WERI-Rb-1 (cell line): ENCODE measurements around the gene FGD3.

Experiments used
- DNase-seq: peaks from one replicate; pipeline ENCODE4 v3.0.0-alpha.2; 2020
- H3K27ac ChIP-seq: fragments of 250-450 bp; sonication (Bioruptor Pico); 2 replicates; pipeline ENCODE4 v1.5.1; 2020; ENCODE audit warnings: mild to moderate bottlenecking, moderate library complexity
- H3K27me3 ChIP-seq: fragments of 250-450 bp; sonication (Bioruptor Pico); 2 replicates; pipeline ENCODE4 v1.5.1; 2021; ENCODE audit warnings: mild to moderate bottlenecking, low read depth, moderate library complexity; ENCODE audit not compliant: insufficient read depth, severe bottlenecking
- H3K36me3 ChIP-seq: fragments of 250-450 bp; sonication (Bioruptor Pico); 2 replicates; pipeline ENCODE4 v1.5.1; 2020; ENCODE audit warnings: mild to moderate bottlenecking, moderate library complexity
- H3K4me3 ChIP-seq: 2 replicates; pipeline ENCODE4 v1.5.1; 2011; ENCODE audit warnings: low read depth, mild to moderate bottlenecking, control low read depth, low read length
- H3K9me3 ChIP-seq: fragments of 250-450 bp; sonication (Bioruptor Pico); 2 replicates; pipeline ENCODE4 v1.5.1; 2021; ENCODE audit warnings: mild to moderate bottlenecking, moderate library complexity; ENCODE audit not compliant: severe bottlenecking
- TF ChIP-seq, protein P1 (sequence below): IDR thresholded peaks from 2 replicates; pipeline ENCODE4 v1.5.1; 2011; ENCODE audit warnings: low read depth, mild to moderate bottlenecking, control low read depth, inconsistent platforms, low read length

The FGD3 gene

GRCh38 chr9:92950359-92950955, 3.1 kb downstream of the FGD3 start:
- no peaks in the 10 kb centered on the region for H3K27me3 ChIP-seq
- DNase-seq = no peak
- no peak overlapping the region for H3K27ac ChIP-seq
- H3K36me3 ChIP-seq = no peaks in the 10 kb centered on the region
- no peaks in the 10 kb centered on the region for H3K9me3 ChIP-seq
- TF ChIP-seq, protein P1, sequence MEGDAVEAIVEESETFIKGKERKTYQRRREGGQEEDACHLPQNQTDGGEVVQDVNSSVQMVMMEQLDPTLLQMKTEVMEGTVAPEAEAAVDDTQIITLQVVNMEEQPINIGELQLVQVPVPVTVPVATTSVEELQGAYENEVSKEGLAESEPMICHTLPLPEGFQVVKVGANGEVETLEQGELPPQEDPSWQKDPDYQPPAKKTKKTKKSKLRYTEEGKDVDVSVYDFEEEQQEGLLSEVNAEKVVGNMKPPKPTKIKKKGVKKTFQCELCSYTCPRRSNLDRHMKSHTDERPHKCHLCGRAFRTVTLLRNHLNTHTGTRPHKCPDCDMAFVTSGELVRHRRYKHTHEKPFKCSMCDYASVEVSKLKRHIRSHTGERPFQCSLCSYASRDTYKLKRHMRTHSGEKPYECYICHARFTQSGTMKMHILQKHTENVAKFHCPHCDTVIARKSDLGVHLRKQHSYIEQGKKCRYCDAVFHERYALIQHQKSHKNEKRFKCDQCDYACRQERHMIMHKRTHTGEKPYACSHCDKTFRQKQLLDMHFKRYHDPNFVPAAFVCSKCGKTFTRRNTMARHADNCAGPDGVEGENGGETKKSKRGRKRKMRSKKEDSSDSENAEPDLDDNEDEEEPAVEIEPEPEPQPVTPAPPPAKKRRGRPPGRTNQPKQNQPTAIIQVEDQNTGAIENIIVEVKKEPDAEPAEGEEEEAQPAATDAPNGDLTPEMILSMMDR = no peak
- H3K4me3 ChIP-seq = no peak overlapping the region

GRCh38 chr9:92952906-92953610, 5.7 kb downstream of the FGD3 start:
- H3K36me3 ChIP-seq = no peaks in the 10 kb centered on the region
- no peaks in the 10 kb centered on the region for H3K27me3 ChIP-seq
- H3K4me3 ChIP-seq = no peak overlapping the region
- DNase-seq = no peak
- no peaks in the 10 kb centered on the region for H3K9me3 ChIP-seq
- H3K27ac ChIP-seq = no peak overlapping the region
- TF ChIP-seq, protein P1 = no peak

GRCh38 chr9:92954049-92954861, 6.9 kb downstream of the FGD3 start:
- no peak for DNase-seq
- Histone ChIP-seq H3K4me3 (no peak overlapping the region), H3K27ac (no peak overlapping the region), H3K9me3 (no peaks in the 10 kb centered on the region), H3K27me3 (no peaks in the 10 kb centered on the region), H3K36me3 (no peaks in the 10 kb centered on the region)
- TF ChIP-seq, protein P1 = no peak

- no peaks in the 10 kb centered on the region for H3K27me3 ChIP-seq
- H3K4me3 ChIP-seq = no peak overlapping the region
- no peaks in the 10 kb centered on the region for H3K36me3 ChIP-seq
- no peak for DNase-seq
- no peak overlapping the region for H3K27ac ChIP-seq
- H3K9me3 ChIP-seq = no peaks in the 10 kb centered on the region
- TF ChIP-seq, protein P1 = no peak
These were observed 7.6 kb downstream of the FGD3 start for GRCh38 chr9:92954886-92955285.

DNA sequence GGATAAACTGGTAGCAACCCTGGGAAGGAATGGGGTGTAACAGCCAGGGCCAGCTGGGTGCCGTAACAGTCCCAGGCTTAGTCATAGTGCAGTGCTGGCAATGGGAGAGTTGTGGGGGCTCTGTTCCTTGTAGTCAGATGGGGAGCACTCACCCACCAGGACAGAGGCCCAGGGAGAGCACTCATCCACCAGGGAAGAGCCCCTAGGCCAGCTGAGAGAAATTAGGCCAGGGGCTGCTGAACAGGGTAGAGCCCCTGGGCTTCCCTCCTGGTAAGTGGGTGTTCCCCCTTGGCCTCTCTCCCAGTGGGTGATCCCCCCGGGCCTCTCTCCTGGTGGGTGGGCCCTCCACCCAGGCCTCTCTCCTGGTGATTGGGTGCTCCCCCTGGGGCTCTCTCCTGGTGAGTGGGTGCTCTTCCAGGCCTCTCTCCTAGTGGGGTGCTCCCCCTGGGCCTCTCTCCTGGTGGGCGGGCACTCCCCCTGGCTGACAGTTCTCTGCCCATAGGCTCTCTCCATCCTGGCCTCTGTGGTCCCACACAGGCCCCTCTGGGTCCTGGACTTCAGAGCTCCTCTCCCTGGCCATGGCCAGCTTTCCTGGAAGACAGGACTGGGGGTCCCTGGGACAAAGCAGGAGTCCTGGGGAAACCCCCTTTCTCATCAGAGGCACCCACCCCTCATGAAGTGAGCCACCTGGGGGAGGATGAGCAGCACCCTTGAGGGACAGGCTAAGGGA, 13.4 kb downstream of the FGD3 start:
- no peak overlapping the region for H3K4me3 ChIP-seq
- no peak overlapping the region for H3K27ac ChIP-seq
- TF ChIP-seq, protein P1 = no peak
- H3K27me3 ChIP-seq = no peaks in the 10 kb centered on the region
- DNase-seq = no peak
- H3K36me3 ChIP-seq = no peaks in the 10 kb centered on the region
- H3K9me3 ChIP-seq = no peaks in the 10 kb centered on the region
